GM21619 (cell line): ENCODE measurements around the gene CA10.

ENCODE experiments used
- ATAC-seq: cut with Tn5 transposase; IDR thresholded peaks from one replicate; pipeline ENCODE4 v1.9.1; 2021; ENCODE audit not compliant: unreplicated experiment

Gene CA10

DNA sequence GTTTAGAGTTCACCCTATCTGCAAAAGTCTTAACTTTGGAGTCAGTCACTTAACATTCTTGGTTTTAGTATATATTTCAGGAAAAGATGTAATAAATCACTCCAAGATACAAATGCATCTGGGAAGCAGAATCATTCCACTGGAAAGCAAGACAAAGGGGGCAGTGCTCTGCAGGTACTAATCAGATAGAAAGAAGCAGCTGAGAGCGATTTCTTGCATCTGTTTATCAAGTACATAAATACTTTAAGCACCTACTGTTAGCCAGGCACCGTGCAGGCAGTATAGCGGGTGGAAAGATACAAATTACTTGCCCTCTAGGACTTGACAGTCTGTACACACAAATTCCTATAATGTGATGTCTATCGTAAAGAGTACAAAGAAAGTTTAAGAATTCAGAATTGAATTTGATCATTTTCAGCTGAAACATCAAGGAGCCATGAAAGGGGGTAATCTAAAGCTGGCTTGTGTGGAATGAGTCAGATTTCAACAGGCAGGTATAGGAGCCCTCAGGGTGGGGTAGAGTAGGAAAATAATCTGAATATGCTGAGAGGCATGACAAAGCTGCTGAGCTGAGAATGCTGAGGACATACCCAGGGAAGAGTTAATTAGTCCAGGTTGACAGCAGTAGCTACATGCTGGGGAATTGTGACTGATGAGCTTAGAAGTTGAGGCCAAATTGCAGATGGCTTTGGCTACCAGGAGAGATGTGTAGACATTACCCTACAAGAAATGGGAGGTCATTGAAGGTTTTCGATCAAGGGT lies 110.2 kb downstream of the CA10 start:
- ATAC-seq = no peak

DNA sequence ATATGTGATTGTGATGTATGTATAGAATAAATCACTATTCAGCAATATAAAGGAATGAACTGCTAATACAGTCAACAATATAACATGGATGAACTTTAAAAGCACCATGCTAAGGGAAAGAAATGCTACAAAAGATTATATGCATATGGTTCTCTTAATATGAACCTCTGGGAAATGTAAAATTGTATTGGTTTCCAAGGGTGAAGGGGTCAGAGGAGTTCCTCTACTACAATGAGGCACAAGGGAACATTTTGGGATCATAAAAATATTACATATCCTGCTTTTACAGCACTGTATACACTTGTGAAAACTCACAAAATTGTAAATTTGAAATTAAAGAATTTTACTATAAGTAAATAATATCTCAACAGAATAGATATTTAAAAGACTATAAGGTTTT lies 111.4 kb downstream of the CA10 start:
- no peak for ATAC-seq

DNA sequence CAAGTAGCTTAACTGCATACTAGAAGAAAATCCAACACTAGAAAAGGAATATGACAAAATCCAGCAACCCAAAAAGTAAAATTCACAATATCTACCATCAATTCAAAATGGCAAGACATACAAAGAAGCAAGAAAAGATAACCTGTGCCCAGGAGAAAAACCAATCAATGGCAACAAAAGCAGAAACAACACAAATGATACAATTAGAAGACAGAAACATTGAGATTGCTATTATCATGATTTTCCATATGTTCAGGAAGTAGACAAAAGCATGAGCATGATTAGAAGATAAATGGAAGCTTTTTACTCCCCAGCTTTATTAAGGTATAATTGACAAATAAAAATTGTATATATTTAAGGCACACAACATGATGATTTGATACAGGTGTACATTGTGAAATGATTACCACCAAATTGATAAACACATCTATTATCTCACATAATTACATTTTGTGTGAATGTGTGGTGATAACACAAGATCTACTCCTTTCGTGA lies 117.3 kb downstream of the CA10 start:
- ATAC-seq = no peak

DNA sequence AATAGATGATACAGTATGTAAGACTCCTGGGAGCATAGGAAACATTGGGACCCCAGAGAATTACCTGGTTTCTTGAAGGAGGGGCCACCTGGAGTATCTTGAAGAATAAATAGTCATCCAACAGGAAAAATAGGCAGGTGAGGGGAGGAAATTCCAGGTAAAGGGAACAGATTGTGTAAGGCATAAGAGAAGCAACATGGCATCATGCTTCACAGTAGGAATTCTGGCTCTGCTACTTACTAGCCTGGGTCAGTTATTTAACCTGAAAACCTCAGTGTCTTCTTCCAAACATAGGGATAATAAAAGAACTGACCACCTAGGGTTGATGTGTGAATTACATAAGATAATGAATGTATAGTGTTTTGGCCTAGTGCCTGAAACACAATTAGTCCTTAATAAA lies 122.1 kb downstream of the CA10 start:
- ATAC-seq = no peak

DNA sequence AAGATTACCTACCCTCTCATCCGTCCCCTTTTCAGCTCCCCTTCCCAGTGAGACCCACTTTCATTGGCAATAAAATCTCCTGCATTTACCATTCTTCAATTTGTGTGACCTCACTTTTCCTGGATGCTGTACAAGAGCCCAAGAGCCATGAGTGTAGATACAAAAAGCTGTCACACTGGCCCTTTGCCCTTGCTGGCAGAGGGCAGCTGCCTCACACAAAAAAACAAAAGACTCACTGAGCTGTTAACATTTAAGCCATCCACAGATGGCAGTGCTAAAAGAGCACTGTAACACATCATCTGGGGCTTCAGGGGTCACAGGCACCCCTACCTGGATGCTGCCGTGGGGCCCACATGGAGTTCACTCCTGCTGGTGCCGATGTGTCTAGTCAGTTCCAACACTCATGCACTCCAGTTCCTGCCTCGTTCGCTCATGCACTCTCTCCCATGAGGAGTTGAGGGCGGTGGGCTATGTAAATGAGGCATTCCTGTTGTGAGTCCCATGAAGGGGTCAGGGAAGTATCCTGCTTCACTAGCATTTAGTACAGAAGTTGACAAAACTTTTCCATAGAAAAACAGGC lies 123.1 kb downstream of the CA10 start:
- ATAC-seq = no peak

DNA sequence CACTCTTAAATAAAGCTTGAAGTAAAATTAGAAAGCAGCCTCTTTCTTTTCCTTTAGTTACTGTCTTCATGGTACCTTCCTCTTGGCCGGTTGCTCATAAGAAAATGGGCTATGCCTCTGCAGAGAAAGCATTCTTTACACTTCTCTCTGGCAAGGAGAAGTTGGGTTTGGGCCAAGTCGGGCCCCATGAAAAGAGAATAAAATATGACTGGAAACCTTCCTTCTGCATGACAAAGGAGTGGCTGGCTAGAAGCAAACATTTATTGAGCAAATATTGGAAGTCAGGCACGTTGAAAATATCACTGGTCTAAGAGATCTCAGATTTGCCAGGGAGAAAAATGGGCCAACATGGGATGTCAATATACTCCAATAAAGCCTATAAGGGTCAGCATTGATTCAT lies 126.1 kb downstream of the CA10 start:
- ATAC-seq = no peak

DNA sequence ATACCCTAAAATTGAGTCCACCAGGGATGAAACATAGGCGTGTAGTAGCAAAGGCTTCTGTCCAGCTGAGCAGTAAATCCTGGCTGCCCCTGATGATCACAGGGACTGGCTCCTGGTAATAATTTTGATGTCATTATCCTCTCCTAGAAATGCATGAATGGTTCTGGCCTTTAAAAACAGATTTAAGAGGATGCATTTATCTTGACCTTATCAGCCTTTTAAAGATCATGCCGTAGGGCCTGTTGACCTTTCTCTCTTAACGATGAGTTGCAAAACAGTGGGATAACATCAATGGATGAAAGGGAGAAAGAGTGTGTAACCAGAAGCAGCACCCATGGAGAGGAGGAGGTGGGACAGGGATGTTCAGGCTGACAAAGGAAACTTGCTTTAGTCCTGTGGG lies 128.5 kb downstream of the CA10 start:
- no peak for ATAC-seq

DNA sequence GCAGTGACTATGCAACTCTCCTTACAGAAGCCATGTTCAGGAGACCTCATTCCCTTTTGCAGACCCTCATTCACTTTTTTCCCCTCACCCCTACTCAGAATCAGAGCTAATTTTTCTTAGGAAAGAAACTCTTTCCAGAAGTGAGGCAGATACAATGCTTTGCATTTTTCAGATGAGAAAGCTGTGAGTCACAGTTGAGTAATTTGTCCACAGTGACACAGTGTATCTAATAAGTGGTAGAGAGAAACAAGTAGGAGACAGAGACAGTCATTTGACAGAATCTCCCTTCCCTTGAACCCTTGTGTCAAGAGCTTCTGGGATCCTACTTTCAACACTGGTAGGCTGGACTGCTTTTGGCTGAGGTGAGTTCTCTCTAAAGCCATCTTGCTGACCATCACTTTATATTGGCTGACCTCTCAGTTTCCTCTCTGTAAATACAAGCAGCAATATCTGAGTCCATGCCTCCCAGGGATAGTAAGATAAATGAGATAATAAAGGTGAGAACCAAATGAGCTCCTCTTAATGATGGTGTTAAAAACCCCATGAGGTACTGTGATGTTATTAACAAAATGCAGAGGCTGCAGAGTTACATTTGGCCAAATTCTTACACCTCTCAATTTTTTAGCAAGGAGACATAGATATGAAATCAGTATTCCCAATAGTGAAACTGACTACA lies 130.8 kb downstream of the CA10 start:
- ATAC-seq = no peak

DNA sequence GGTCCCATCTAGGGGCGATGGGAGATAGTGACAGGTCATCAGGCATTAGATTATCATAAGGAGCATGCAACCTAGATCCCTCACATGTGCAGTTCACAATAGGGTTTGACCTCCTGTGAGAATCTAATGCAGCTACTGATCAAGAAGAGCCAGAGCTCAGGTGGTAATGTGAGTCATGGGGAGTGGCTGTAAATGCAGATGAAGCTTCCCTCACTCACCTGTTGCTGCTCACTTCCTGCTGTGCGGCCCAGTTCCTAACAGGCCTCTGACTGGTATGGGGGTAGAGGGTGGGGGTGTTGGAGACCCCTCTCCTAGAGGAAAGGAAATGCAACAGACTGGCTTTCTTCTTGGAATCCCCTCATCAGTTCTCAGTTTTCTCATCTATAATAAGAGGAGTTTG lies 131.4 kb downstream of the CA10 start:
- ATAC-seq = no peak

DNA sequence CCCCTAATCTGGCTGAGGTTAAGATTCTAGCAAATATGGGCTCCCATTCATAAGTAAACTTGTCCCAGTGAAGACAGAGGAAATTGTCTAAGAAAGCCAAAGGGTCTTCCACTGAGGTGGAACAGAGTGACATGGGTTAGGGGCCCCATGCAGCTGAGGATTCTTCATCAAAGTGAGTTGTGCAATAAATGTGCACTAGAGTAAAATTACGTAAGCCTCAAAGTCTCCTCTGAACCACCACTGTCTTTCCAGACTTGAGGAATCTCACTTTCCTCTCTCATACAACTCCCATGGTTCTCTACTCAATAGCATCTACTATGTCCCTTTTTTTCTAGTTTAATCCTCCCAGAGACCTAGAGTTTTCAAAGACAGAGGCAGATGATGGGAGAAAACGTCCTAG lies 132.4 kb downstream of the CA10 start:
- ATAC-seq = no peak

DNA sequence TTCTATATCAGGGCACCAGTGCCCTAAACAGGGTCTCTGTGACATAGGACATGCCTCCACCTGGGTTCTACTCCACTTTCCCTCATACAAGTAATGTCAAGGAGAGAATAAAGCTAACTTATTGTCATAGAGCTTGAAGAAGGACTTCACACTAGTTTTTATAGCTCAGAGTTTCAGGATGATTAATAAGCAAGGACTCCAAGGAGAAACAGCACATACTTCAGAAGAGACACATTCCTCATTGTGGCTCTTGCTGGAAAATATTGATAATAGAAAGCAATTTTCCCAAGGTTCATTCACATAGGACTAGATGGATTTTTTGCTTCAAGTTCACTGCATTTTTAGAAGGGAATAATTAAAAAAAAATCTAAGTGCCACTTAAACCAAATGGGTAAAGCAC lies 133.3 kb downstream of the CA10 start:
- ATAC-seq = no peak

DNA sequence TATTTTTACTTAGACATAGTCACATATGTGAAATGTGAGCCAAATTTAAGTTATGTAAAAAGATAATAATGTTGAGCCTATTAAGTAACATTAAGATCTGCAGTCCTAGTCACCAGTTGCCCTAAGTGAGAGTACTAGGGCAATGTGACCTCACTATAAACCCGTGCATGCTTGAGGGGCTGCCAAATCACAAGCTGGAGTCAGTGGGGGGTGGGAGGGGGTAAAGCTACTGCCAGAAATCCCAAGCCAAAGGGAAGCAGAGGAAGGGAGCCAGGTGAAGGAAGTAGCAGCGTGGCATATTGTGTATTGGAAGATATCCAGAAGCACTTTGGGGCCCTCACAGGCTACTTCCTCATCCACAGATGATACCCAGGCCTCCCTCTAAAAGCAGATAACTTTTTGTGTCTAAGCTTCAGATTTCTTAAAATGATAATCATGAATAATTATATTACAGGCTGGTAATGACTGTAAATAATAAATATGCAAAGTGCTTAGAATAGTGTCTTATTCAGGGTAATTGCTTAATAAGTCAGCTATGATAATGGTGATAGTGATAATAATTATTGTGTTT lies 134.1 kb downstream of the CA10 start:
- no peak for ATAC-seq

DNA sequence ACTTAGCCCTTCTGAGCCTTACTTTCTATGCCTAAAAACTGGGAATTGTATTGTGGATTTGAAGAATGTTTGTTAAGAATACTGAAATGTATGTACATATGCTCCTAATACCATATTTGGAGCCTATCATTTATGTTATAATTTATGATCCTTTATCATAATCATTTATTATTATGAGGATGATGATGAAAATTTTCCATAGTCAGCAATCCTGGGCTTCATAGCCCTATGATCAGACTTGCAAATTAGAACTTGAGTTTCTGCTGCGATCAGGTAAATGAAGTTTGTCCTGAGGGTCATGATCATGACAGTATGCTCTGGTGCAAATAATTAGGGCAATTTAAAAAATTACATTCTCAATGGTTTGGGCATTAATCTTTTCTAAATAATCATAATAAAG lies 147.4 kb downstream of the CA10 start:
- ATAC-seq = no peak

DNA sequence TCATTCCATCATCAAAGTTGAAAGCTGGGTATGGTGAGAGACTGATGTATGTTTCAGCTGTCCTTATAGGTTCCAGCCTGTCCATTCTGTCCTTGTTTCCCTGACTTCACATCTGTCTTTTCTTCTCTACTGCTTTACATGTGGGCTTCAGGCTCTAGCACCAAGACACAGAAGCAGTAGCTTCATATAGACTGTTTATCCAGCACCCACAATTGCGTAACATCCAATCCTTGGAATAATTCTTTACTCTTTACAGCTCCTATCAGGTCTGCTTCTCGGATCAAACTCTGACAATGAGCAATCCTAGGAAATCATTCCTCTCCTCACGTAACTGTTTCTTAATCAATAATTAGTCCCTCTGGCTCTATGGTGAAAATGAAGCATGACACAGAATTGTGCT lies 158.9 kb downstream of the CA10 start:
- ATAC-seq = no peak

DNA sequence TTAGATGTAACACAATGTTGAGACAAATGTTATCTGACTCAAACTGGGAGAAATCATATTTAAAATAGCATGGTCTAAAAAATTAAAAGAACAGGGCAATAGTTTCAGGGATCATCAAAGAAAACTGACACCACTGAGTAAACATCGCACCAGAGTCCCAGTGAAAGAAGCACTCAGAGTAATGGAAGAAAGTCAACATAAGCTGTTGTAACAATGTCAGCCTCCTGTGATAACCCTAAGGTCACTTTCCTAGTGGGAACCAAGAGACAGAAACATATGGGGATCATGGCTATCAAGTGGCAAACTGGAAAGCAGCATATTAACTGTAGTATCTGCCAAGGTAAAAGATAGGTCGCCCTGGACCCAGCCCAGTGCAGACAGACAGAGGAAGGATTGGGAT lies 160.8 kb downstream of the CA10 start:
- ATAC-seq = no peak

DNA sequence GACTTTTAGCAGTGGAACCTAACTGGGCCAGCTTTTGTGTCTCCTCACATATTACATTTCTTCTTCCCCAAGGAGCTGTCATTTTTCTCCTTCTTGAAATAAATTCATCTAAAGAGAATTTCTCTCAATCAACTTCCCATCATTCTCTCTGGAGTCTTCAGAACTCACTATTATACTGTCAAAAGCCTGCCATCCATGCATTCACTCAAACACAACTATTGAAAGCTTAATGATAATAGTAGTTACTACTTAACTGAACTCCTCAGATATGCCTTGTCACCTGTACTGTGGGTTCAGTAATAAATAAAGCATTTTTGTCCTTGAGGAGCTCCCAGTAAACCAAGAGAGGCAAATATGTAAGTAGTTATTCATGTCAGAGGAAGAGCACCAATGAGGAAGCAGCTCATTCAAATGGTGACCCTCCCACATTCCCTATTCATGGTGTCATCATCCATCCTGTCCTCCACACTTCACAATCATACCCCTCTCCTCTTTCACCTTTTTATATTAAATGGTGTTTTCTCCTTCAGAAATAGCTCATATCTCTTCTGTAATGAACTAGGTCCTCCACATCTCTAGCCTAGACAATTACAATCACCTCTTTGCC lies 162.6 kb downstream of the CA10 start:
- no peak for ATAC-seq

DNA sequence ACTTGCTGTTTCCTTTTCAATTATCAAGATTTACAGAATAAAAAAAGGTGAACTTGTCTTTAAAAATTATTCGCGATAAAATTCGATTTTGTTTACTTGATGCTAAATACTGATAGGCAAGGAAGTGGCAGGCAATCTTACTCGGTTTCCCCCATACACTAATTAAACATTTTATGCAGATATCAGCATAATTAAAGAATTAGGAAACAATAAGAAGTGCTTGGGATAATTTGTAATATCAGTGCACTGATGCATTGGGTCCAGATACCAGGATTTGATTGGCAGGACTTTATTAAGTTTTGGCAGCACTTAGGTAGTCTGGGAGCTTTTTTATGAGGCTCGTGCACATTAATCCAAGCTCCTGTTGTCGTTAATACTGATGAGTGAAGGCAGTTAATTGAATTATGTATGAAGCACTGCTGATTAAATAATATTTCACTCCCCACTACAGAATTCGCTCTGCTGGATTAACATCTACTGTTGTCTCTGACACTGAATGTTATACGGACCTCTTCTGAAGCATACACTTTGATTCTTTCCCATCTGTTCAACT lies 165.6 kb downstream of the CA10 start:
- no peak for ATAC-seq

DNA sequence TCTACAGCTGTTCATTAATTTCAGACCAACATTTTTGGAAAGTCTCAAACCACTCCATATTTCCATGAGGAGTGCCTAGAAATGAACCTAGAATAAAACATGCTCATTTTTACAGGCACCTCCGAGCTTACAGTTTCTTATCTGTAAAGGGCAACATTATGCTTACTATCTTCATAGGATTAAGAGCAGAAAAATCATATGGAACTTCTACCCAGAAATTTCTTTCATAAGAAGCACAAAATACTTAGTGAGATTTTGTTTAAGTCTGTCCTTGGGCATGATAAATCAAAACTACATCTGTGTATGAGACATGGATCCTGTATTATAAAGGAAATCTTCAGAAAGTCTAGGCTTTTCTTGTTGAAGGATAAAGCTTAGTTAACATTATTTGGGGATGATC lies 187.4 kb downstream of the CA10 start:
- ATAC-seq = no peak

DNA sequence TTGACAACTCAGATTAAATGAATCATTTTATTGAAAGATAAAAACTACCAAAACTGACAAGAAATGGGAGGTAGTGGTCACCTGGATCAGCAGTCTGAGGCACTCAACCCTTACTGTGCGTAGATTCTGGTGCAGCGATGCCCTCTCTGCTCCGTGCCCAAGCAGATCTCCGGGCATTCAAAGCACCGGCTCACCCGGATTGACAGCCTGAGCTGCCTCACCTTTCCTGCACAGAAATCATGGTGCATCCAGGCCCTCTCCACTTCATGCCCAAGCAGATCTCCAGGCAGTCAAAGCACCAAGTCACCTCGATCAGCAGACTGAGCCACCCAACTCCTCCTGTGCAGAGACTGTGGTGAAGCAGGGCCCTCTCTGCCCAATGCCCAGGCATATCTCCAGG lies 196.8 kb downstream of the CA10 start:
- no peak for ATAC-seq

DNA sequence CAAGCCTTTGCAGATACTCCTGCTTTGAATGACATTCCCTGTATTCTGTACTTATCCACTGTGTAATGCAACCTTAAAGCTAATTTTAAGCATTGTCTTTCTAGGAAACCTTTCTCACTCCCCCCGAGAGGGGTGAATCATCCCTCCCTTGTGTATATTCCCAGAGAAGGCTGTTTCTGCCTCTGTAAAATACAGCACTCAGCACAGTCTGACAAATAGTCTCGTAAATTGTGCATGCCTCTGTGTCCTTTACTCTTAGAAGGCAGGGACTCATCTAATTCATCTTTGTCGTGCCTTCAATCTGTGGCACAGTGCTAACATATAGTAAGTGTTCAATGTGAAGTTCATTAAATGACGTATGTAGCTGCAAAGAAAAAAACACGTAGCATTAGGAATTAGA lies 200.7 kb downstream of the CA10 start:
- no peak for ATAC-seq

DNA sequence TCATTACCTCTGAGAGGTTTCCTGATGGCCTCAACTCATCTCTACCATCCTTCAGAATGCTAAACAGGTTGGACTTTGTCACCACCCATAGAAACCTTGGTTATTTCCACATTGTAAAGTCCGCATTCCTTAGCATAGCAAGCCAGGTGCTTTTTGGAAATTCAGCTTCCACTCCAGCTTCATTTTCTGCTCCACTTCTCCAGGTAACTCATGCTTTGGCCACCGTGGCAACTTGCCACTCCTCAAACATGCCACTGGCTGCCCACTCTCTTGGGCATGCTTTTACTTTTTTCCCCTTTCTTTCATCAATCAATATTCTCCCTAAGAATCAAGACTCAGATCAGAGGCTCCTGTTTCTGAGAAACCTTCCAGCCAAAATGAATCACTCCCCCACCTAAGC lies 203.3 kb downstream of the CA10 start:
- ATAC-seq = no peak
